Measurements from ENCODE around the gene MAP4K4.
"Not testable (repeated sequence)": the region's sequence is repeated elsewhere in the genome, so short reads cannot be mapped to it uniquely, and the experiment has no call there.

The MAP4K4 gene

DNA sequence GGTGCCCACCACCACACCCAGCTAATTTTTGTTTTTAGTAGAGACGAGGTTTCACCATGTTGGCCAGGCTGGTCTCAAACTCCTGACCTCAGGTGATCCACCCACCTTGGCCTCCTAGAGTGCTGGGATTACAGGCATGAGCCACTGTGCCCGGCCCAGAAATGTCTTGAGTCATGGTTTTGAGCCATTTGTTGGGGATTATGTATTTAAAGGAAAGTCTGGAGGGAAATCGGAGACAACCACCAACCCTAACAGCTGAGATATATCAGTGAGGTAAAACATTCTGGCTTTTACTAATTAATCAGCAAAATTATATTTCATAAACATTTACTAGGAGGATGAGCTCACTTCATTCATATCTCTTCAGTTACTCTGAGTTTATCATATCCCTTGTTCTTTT is 72.2 kb downstream of the MAP4K4 start:
- not testable (repeated sequence) for DNase-seq (ENCODE audit: low read depth)

DNA sequence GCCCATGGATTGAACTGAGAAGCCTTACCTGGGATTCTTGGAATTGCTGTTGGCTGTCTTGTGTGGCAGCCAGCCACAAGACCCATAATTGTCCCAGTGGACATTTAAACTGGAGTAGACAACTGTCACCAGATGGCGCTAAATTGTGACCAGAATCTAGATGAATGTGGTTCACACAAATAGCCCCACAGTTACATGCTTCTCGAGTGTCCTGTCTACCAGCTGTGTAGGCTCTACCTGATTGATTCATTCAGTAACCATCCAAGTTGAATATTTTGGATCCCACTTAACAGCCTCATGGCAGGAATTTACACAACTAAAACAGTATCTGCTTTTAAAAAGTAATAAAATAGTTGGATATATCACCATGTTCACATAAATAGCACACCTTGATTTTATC is 73.2 kb downstream of the MAP4K4 start:
- DNase-seq (ENCODE audit: low read depth), result no peak

DNA sequence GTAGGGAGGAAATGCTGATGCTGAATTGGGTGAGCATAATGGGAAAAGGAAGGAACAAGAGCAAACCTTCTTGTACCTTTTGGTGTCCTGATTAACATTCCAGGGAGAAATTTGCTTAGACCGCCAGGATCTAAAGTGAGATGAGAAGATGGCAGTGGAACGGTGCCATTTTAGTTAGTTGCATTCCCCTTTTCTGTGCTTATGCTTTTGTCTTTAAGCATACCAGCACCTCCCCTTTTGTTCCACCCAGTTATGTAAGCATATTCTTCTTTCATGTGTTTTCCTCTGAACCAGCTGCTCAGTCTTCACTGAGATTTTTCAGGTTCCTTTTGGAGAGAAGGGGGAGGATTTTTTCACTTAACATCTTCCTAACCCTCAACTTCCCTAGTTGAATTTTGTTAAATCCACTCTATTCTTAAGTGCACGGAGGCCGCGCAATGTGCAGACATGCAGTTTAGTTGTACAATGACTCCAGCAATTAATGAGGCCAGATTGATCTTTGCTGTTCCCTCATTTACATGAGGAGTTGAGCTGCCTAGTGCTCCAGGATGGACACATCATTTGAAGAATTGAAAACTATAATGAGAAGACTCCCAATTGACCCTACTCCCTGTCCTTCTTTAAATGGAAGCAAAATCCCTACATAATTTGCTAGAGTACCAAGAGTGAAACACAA is 73.9 kb downstream of the MAP4K4 start:
- DNase-seq (ENCODE audit: low read depth), result no peak

DNA sequence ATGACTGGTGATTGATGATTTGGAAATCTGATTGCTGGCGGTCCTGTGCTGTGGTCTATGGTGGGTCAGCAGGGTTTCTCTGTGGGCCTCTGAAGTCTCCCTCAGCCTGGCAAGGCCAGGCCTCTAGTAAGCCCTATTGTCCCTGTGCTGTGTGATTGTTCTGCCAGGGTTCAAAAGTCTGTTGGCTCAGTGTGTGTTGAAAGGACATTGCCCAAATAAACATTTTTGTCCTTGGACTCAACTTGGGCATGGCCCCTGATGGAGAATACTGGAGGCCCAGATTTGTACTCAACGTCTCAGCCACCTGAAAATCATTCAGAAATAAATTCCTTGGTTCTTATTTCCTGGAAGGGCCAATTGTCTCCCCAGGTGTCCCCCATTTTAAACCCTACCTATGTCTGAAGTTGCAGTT is 74.4 kb downstream of the MAP4K4 start:
- no peak for DNase-seq (ENCODE audit: low read depth)

DNA sequence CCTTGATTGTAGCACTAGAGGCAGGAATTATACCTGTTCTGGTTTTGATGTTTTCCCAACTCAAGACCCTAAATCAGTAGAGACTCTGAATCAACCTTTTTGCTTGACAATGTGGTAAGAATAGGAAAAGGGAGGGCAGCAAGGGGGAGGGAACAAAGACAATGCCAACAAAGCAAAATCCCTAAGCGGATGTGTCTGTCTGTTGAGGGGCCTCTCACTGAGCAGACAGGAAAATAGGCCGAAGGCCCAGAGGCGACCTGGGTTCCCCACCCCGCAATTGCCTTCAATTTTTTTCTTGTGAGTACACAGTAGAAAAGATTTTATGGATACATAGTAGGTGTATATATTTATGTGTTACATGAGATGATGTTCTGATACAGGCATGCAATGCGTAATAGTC is 75.6 kb downstream of the MAP4K4 start:
- no peak for DNase-seq (ENCODE audit: low read depth)

DNA sequence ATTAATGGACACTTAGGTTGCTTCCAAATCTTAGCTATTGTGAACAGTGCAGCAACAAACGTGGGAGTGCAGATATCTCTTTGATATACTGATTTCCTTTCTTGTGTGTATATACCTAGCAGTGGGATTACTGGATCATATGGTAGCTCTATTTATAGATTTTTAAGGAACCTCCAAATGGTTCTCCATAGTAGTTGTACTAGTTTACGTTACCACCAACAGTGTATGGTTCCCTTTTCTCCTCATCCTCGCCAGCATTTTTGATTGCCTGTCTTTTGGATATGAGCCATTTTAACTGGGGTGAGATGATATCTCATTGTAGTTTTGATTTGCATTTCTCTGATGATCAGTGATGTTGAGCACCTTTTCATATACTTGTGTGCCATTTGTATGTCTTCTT is 76.5 kb downstream of the MAP4K4 start:
- DNase-seq (ENCODE audit: low read depth), result not testable (repeated sequence)

DNA sequence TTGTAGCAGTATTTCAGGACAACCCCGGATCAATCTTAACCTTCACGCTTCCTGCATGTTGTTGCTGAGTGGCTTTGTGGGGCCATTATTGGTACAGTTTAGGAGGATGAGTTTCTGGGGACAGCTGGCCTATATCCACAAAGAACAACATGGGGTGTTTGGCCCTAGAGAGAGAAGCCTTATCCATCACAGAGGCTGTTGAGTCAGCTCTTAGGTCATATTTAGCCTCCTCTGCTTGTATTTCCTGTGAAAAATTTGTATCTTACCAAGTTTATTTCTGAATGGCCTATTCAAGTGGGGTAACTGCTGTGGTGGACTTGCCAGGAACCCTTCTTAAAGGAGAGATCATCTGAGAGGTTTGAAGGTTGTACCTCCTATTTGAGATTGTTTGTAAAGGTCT is 77.6 kb downstream of the MAP4K4 start:
- no peak for DNase-seq (ENCODE audit: low read depth)

DNA sequence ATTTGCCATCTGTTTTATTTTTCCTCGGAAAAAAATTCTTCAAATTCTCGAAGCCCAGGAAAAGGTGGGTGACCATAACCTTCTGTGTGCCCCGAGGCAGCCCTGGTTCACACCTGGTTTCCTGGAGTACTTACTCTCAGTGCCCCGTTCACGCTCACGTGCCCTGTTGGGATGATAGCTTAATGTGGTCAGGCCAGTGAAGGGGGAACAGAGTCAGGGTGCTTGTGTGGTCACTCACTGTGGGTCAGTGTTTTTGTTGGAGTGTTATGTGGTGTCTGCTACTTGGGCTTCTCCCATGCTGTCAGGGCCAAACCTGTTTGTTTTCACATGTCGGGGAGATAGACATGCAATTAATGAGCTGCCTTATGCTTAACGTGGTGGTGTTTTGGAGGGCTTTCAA is 78.1 kb downstream of the MAP4K4 start:
- no peak for DNase-seq (ENCODE audit: low read depth)

DNA sequence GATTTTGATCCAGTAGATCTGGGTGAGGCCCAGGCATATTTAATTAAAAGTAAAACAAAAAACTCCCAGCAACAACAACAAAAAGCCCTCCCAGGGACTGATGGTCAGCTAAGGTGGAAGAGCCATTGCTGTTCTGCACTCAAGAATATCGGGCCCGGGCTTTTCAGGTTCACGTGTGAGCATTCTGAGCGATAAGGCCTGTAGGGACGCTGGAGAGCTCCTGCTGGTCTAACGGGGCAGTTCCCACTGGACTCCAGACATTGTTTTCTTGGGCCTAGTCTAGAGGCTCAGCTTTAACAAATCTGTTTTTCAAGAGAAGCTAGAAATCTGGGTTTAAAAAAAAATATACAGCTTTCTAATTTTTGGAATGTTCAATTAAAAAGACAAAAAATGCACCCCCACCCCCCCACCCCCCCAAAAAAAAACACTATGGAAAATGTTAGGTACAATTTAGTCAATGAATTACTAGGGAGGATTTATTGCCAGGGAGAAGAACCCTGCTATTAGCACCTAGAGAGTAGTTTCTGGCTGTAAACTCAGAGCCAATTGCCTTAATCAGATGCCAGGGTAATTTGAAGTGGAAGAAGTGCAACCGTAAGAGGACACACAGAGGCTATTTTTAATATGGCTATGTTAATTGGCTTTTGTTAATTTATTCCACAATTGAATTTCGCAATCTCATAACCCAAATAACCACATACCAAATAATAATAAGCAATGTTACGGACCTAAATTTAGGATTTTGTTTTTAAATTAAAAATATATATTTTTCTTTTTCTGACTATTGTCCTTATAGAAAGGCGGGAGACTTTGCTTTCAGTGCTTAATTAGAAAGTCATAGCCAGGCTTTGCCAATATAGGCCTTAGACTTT is 78.9 kb downstream of the MAP4K4 start:
- no peak for DNase-seq (ENCODE audit: low read depth)

DNA sequence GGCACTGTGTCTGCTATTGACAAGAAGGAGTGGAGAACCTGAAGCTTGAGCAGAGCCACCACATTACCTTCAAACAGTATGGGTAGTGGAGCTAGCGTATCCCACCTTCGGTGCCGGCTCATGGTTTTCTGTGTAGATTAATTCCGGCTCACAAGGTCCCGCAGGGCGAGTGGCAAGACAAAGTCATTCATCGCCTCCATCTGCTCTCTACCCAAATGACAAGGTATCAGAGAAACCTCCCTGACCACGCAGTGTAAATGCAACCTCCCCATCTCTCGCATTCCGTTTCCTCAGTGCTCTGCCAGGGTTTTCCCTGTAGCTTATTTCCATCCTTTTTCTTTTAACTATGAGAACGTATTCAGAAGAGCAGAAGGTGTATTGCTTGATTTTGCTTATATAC is 79.8 kb downstream of the MAP4K4 start:
- DNase-seq (ENCODE audit: low read depth), result no peak

DNA sequence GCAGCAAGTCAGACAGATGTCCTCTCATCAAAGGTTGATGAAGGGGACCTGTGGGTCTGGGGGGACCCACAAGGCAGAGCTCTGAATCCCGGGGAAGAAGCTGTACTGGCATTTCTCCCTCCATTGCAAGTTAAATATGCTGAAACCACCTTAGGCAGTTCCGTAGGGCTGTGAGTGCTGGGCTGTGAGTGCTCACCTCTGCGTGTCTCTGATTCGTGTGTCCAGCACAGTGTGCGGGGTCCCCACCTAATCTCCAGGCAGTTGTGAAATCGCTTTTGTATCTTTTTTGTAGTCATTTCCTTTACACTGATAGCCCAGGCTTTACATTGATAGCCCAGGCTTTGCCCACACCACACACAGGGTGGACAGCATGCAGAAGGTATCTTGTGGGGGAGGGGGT is 80.6 kb downstream of the MAP4K4 start:
- DNase-seq (ENCODE audit: low read depth), result no peak

DNA sequence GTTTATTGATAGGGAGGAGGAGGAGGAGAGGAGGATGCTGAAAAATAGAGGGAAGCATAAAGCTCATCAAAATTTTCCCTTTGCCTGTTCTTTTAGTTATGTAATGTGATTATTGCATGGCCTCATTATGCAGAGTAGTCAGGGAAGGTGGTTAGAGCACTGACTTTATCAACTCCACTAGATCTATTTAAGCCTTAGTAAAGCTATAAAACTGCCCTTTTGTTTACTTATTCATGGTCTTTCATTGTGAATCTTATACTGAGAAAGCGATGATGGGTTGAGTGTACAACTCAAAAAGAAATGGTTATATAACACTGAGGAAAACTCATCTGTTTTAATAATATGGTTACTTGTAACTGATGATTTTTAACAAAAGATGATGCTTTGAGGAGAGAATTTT is 81.7 kb downstream of the MAP4K4 start:
- no peak for DNase-seq (ENCODE audit: low read depth)

DNA sequence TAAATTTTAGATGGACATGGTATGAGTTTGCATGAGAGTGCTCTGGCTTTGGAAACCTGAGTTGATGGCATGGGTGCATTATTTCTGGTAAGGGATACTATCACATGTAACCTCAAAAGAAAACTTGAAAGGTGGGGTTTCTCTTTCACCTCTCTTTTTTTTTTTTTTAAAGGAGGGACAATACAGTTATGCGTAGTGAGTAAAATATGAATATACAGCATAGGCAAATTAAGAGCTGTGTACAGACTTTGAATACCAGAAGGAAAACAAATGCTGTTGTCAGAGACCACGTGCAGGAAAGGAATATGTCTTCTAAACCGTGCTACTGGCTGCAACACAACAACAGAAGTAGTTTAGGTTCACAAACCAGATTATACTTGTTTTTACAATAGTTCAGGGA is 82.1 kb downstream of the MAP4K4 start:
- no peak for DNase-seq (ENCODE audit: low read depth)

DNA sequence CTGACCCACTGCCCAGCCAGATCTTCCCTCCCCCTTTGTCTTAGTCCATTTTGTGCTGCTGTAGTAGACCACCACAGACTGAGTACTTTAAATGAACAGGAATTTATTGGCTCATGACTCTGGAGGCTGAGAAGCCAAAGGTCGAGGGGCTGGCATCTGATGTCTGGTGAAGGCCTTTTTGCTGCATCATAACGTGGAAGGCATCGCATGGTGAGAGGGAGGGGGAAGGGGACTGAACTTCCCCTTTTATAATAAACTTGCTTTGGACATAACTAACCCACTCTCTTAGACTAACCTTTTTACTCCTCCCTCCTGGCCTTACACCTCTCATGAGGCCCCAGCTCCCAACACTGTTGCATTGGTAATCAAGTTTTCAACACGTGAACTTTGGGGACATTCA is 83.8 kb downstream of the MAP4K4 start:
- no peak for DNase-seq (ENCODE audit: low read depth)

DNA sequence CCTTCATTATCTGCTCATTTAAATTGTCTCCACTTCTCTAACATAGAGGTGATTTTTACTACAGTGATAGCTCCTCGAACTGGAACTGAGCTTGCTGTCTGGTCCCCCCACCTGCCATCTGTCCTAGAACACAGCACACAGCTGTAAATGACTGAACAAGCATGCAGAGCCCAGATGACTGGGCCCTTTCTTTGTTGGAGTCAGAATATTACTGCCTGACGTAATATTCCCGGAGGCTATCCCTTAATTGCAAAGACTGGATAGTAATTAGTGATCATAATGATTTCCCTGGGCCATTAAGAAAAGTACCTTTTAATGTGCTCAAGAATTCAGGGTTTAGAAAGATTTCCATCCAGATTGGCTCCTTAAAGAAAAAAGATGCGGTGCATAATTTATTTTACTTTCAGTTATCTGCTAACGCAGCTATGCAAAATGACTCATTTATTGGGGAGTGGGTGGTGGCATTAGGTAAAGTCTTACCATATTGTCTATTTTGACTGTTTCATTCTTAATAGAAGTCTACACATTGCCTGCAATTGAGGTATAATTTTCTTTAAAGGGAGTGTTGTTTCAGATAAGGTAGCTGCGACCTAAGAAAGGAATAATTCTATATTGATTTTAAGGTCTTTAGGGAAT is 84.4 kb downstream of the MAP4K4 start:
- DNase-seq (ENCODE audit: low read depth), result no peak

DNA sequence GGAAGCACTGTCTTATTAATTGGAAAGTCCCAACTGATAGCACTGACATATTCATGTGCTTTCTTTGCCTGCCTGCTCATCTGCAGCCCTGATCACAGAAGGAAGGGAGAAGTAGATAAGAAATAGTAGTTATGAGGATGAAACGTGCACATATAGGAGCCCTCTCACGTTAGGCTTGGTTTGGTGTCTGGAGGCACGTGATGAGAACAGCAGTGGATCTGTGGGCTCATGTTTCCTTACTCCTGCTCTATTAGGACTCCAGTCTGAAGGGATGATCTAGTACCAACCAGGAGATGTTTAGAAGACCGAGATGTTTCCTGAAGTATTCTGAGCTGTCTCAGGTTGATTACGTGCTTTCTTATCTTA is 84.9 kb downstream of the MAP4K4 start:
- no peak for DNase-seq (ENCODE audit: low read depth)

DNA sequence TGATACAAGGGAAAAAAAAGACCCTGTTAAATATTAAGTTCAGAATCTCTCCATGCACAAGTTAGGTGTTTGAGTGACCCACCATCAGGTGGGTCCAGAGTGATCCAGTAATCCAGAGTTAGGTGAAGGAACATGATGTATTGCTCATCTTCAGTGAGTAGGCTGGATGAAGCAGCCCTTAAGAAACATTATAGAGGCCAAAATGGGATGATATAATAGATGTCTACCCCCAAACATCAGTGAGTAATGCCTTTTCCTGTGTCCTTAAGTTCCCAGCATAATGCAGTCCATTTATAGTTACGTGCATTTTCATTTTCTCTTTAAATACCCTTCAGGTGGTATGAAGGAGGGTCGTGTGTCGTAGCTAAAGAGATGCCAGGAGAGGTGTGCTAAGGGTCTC is 89.6 kb downstream of the MAP4K4 start:
- no peak for DNase-seq (ENCODE audit: low read depth)

DNA sequence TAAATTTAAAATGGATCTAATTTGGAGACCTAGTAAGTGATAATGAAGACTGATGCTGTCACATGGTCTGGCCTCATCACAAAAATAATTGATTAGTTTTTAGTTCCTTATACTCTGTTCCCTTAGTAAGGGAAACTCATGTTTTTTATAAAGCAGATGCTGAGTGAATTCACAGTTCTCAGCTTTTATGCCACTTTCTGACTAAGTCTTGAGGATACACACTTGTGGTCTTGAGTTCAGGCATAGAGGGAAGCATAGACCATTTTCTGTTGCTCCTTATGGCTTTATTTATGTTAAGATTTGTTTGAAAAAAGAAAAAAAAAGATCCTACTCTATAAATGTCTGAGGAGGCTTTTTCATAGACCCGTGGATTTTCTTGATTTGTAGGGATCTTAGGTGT is 91.1 kb downstream of the MAP4K4 start:
- no peak for DNase-seq (ENCODE audit: low read depth)

DNA sequence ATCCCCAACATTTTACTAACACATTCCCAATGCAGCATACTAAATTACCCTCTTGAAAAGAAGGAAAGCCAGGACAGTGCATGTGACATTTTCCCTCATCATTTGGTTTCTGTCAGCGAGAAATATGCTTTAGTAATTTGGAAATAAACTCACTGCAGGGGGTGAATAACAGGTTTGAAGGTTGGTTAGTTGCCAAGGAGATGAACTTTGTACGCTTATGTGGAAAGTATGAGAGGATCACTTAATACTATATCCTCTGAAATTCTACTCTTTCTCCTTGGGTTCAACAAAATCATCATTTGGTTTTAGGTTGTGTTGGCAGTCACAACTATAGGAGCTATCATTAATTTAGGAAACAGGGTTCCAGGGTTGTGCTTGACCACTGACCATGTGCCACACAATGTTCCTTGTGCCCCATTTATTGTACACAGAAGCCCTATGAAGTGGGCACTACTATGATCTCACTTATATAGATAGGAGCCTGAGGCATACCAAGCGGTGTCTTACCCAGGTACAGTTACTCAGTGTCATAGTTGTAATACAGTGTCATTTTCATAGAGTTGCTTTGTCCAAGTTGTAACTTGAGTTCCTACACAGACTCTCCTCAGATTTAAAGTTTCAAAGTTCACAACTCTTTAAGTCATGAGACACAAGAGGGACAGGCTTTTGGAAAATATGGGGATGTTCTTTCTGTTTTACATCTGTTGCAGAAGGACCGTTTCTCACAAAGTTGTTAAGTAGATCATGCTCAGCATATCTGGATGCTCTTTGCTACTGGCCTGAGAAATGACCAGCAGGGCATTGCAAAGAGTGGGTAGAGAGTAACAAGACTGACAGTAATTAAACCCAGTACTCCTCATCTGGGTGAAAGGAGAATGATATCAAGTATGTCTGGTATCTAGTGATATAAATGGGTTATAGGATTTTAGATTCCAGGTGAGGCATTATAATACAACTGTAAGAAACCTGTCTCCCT is 91.8 kb downstream of the MAP4K4 start:
- no peak for DNase-seq (ENCODE audit: low read depth)

DNA sequence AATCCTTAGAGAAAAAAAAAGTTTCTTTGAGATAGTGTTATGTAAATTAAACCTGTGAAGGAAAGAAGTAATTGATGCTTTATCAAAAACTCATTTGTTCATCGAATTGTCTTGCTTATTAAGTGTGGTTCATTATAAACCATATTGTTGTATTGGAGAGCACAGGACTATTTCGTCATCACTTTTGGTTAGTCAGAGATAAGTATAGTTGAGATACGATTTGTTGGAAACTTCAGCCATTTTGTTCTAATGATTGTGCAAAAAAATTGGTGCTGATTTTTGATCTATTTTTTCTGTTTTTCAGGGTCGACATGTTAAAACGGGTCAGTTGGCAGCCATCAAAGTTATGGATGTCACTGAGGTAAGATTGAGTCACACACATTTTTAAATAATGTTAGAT is 92.9 kb downstream of the MAP4K4 start:
- no peak for DNase-seq (ENCODE audit: low read depth)

DNA sequence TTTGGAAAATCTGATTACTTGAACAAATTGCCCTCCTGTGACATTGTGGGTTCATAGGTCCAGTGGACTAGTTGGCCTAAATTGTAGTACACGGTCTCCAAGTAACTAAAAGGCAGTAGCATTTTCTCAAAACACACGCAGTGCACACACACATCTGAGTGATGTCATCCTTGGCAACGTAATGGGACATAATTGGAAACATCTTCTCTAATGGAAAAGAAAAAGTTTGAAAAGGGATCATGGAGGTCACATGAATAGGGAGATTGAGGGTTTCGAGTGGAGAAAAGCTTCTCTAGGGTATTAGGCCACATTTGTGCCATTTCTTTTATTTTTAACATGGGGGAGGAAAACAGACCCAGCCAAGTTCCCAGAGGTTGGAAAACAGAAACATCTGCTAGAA is 93.3 kb downstream of the MAP4K4 start:
- DNase-seq (ENCODE audit: low read depth), result no peak

DNA sequence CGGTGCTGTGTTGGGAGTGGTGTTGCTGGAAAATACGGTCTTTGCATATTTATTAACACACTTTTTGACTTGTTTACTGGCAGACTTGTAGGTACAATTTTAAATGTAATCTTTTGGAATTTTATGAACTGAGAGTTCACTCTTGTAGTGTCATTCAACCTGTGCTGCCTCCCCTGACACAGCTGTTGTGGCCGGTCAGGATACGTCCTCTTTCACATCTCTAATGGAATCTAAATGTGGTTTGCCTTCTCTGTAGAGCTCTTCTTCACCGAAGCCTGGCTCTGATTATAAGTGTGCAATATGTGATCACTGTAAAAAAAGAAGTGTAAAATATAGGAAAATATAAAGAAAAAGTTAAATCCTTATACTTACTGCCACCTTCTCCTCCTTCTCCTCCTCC is 94.7 kb downstream of the MAP4K4 start:
- DNase-seq (ENCODE audit: low read depth), result no peak
